Measurements from ENCODE around the gene CEND1.

CEND1 gene

DNA sequence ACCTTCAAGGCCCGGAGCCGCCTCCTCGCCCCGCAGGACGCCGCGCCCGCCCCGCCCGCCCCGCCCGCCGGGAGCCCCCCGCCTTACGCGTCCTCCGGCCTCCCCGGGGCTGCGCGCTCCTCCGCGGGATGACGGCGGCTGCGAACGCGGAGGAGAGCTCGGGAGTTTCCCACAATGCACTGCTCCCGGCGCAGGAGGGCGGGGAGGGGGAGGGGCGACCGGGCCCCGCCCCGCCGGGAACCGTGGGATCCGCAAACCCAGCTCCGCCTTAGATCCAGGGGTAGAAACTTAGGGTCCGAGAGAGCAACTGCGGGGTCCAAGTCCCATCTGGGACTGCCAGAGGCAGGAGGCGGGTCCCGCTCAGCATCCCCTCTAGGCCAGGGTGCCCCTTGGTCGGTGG, at the start of gene CEND1:
Gene CEND1, minus strand, starts transcription at position 148 of the 400 bp plus-strand sequence. CDS start 1,514 bp downstream, outside the sequence.
- peak; percentile 55 for DNase-seq

GRCh38 chr11:839280-839623, 49.4 kb upstream of the CEND1 start:
- DNase-seq = no peak

GRCh38 chr11:838441-839279, 48.8 kb upstream of the CEND1 start:
- DNase-seq = no peak

- DNase-seq = no peak
Observed at GRCh38 chr11:837990-838307, 48.1 kb upstream of the CEND1 start.

GRCh38 chr11:837189-837989, 47.5 kb upstream of the CEND1 start:
- no peak for DNase-seq

DNA sequence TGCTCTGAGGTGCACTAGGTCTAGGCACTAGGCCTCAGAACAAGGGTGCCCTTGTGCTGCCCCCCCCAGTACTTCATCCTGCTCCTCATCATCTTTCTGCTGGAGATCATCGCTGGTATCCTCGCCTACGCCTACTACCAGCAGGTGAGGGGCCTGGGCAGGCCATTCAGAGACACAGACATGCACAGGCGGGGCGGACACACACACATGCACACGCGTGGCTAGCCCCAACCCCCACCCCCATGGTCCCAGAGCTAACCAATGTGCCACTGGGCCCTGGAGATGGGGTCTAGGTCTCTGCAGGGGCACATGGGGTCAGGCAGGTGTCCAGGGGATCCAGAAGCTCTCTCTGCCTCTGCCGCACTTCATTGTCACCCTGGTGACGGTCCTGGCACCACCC, 46.8 kb upstream of the CEND1 start:
- DNase-seq = no peak

DNA sequence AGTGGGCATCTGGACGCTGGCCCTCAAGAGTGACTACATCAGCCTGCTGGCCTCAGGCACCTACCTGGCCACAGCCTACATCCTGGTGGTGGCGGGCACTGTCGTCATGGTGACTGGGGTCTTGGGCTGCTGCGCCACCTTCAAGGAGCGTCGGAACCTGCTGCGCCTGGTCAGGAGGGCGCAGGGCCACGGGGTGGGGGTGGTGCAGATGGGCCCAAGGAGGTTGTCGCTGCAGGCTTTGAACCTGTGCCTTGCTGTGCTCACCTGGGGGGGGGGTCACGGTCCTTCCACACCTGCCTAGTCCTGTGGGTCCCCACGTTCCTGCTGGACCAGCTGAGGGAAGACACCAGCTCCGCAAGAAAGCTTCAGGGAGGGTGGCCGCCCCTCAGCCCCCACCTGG, 46.4 kb upstream of the CEND1 start:
- DNase-seq = no peak

GRCh38 chr11:834371-835316, 44.8 kb upstream of the CEND1 start:
- no peak for DNase-seq

DNA sequence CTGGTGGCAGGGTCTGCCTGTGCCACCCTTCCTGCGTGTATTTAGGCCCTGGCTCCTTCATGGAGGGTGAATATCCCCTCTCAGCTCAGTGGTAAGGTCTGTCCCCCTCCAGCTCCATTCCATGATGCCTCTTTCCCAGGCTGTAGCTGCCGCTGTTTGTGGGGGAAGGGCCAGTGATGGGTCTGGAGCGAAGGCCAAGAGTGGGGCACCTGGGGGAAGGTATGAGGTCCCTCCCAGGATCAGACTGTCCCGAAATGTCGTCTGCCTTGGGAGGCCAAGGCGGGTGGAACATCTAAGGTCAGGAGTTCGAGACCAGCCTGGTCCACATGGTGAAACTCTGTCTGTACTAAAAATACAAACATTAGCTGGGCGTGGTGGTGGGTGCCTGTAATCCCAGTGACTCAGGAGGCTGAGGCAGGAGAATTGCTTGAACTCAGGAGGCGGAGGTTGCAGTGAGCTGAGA, 44.0 kb upstream of the CEND1 start:
- DNase-seq = no peak

DNA sequence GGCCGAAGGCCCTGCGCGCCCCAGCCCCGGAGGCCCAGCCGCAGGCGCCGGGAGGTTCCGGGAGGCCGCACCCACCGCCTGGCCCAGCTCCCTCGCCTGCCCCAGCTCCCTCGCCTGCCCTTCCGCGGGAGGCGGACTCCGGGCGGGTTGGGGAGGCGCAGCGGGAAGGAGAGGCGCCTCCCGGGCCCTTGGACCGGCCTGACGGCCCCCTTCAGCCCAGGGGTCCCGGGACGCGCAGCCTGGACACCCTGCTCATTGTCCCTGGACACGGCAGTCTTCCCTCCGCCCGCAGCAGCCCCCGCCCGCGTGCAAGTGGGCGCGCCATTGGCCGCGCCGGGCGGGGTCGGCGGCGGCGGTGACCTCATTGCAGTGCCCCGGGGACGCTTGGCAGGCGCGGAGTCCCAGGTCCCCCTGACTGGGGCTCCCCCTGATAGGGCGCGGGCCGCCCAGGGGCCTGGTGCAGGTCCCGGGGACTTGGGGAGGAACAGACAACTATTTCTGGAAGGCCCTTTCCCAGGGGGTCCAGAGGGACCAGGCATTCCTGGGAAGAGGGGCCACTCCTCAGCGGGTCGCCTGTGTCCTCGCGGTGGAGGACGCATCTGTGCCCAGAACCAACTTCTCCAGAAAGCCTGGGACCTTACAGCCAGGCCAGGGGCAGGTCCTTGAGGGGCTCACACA, 43.4 kb upstream of the CEND1 start:
- peak; percentile 44 for DNase-seq

- DNase-seq = peak; percentile 55
Observed at GRCh38 chr11:832529-833113, 42.7 kb upstream of the CEND1 start, which contains the start of gene CD151. Gene CD151, plus strand, starts transcription at chr11:832952. Its CDS starts 3,118 bp downstream, at chr11:836070.

- DNase-seq = no peak
Observed at GRCh38 chr11:831961-832528, 42.2 kb upstream of the CEND1 start.

DNA sequence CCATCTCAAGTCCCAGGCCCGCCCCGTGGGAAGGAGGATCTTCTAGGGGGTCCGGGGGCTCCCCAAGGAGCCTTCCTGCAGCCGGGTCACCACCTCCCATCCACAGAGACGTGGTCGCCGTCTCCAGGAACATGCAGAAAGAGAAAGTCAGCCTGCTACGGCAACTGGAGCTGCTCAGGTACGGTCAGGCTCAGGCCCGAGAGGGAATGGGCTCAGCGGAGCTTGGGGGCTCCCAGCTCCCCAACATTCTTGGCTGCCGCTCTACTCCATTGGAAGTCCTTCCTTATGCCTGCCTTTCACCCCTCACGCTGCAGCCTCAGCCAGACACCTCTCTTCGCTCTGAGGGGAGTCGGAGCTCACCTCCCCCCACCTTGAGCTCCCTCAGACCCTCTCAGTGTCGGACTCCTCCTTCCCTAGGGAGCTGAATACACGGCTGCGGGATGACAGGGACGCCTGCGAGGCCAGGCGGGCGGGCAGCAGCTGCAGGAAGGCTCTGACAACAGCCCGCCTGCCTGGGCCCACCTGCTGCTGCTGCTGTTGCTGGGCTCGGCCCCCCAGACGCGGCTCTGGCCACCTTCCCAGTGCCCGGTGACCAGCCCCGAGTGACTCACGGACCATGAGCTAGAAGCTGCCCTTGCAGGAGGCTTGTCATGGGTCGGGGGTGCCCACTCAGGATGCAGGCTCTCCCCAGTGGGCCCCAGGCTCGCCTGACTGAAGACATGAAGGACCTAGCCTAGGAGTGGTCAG, 41.4 kb upstream of the CEND1 start:
- DNase-seq = no peak

- peak; percentile 71 for DNase-seq
Observed at GRCh38 chr11:830295-831117, 40.6 kb upstream of the CEND1 start.

DNA sequence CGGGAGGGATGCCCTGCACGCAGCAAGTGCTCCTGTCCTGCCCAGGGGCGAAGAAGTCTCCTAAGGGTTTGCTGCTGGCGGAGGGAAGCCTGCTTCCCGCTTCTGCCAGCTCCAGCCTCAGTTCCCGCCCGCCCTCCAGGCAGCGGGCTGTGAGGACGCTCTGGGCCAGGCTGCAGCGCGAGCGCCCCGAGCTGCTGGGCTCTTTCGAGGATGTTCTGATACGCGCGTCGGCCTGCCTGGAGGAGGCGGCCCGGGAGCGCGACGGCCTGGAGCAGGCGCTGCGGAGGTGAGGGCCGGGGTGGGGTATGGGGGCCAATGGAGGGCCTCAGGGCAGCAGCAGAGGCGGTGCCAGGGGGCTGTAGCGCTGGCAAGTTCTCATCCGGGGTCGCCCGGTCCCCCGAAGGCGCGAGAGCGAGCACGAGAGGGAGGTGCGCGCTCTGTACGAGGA, 40.0 kb upstream of the CEND1 start:
- DNase-seq = no peak

DNA sequence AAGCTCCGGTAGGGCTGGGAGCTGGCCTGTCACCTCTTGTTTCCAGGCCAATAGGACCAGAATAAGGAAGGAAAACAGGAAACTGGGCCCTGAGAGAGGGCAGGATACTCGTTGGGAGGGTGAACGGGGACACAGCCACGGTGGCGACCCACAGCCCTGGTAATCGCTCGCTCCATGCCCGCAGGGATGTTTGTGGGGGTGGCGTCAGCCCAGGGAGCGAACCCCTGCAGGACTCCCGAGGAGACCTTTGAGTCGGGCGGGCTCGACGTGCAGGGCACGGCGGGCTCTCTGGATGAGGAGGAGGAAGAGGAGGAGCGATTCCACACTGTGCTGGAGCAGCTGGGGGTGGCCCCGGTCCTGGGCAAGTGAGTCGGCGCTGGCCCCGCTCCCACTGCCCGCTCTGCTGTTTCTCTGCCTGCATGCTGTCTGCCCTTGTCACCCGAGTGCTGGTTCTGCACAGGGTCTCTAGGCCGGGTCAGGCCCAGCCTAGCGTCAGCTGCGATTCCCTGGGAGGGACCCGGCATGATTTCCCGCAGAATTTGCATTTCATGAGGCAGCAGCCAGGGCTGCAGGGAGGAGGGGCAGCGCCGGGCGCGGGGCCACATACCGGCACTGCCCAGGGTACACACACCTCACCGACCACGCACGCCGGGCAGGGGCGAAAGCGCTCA, 39.4 kb upstream of the CEND1 start:
- no peak for DNase-seq

DNA sequence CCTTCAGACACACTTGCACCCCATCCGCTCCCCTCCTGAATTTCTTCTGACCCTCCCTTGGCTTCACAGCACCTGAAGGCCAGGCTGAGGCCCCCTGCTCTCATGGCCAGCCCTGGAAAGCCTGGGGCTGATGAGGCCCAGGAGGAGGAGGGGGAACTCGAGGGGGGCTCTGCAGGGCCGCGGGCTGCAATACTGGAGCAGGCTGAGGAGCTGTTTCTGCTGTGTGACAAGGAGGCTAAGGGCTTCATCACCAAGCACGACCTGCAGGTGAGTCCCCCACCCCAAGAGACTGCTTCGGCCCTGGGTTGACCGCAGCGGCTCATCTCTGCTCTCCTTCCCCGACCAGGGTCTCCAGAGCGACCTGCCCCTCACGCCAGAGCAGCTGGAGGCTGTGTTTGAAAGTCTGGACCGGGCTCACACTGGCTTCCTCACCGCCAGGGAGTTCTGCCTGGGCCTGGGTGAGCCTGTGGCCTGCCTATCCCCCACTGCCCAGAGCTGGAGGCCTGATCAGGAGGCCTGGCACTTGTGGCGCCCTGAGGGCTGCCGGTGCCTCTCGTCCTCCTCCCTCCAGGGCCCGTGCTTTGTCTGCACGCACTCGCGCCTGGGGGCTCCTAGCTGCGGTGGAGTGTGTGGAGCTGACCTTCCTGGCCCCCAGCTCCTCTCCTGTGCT, 38.8 kb upstream of the CEND1 start:
- no peak for DNase-seq

DNA sequence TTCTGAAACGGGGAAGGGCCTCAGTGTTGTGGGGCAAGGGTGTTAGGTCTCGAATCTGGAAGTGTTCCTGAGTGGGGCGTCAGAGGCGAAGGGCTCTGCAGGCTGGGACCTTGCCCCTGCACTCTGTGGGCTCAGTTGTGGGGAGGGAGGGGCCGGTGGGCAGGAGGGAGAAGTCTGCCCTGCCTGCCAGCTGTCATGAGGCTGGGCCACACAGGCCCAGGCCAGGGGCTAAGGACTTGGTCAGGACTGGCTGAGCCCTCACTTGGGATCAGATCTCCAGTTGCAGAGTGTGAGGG, 38.0 kb upstream of the CEND1 start, which contains the start of gene CRACR2B:
Gene CRACR2B, plus strand, starts transcription at position 23 of the 296 bp plus-strand sequence. CDS start 689 bp downstream, outside the sequence.
- DNase-seq = no peak

Measured in CD4-positive, alpha-beta T cell treated with Interleukin-12 subunit alpha and Interleukin-12 subunit beta, for 1 hour (primary cell).